Measurements from ENCODE around the gene PLB1. TPM values are rescaled to one million over a fixed set of nuclear protein-coding genes. Genes with fewer than 3 reads are reported as not detected.

PLB1 gene
- total RNA-seq, 4 donors from 2014 or later: 1.5 to 16.5 (median 4.6) TPM

GRCh38 chr2:28513097-28513496 is 17.2 kb downstream of the PLB1 start:
- TF ChIP-seq CTCF (IDR thresholded peaks at IDR 0.05; ENCODE audit: low read depth): no peak

GRCh38 chr2:28515176-28515751 is 19.4 kb downstream of the PLB1 start:
- no peak for TF ChIP-seq CTCF (IDR thresholded peaks at IDR 0.05; ENCODE audit: low read depth)

GRCh38 chr2:28516430-28516829 is 20.6 kb downstream of the PLB1 start:
- TF ChIP-seq CTCF (IDR thresholded peaks at IDR 0.05; ENCODE audit: low read depth): no peak

- TF ChIP-seq CTCF (IDR thresholded peaks at IDR 0.05; ENCODE audit: low read depth): no peak
Observed at GRCh38 chr2:28516950-28517349, 21.1 kb downstream of the PLB1 start.

GRCh38 chr2:28521663-28522062 is 25.8 kb downstream of the PLB1 start:
- TF ChIP-seq CTCF (IDR thresholded peaks at IDR 0.05; ENCODE audit: low read depth): no peak

GRCh38 chr2:28522481-28522880 is 26.6 kb downstream of the PLB1 start:
- no peak for TF ChIP-seq CTCF (IDR thresholded peaks at IDR 0.05; ENCODE audit: low read depth)

- TF ChIP-seq CTCF (IDR thresholded peaks at IDR 0.05; ENCODE audit: low read depth): no peak
Observed at GRCh38 chr2:28523902-28524301, 28.0 kb downstream of the PLB1 start.

Data from subcutaneous adipose tissue (tissue), 4 donors.